Activated CD4-positive, alpha-beta T cell treated with anti-CD3 and anti-CD28 coated beads, Interleukin-2, amount 50 U/mL, for 48 hours (primary cell): Measurements from ENCODE around the gene FEN1.

Source experiments
- DNase-seq, 2 experiments: peaks; one replicate each; pipeline ENCODE4 v3.0.0-alpha.2; 2020

FEN1 gene

DNA sequence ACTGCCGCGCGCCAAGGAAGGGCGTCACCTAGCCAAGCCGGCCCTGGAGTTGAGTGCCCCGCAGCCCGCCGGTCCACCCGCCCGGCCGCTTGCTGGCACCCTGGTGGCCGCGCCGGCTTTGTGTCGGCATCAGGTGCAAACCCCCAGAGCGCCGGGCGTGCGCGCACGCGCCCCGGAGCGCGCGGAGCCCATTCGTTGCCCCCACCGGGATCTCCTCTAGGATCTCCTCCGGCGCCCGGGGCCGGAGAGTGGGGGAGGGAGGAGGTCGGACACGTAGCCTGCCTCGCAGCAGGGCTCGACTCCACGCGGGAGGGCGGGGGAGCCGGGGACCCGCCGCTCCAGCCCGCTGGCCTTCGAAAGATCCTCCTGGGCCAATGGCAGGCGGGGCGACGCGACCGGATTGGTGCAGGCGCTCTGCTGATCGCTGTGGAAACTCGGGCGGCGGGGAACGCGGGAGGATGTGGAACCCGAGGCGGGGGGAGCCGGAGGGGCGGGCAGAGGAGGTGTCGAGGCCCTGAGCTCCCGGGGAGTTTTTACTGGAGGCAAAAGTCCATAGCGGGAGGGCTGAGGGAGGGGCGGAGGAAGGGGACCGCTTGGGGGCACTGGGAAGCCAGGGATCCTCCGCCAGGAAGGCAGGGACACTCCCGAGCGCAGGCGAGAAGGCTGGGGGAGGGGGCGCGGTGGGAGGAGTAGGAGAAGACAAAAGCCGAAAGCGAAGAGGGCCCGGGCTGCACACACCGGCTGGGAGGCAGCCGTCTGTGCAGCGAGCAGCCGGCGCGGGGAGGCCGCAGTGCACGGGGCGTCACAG, 35.1 kb downstream of the FEN1 start, which contains the start of gene FADS2:
FADS2 (plus strand) TSS at position 730 of the 808 bp plus-strand sequence. CDS start 91 bp downstream, outside the sequence.
- DNase-seq, result peak; percentile 77 to 84

DNA sequence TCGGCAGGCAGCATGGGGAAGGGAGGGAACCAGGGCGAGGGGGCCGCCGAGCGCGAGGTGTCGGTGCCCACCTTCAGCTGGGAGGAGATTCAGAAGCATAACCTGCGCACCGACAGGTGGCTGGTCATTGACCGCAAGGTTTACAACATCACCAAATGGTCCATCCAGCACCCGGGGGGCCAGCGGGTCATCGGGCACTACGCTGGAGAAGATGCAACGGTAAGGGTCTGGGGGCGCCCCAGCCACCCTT, 35.6 kb downstream of the FEN1 start:
- DNase-seq, result no peak

DNA sequence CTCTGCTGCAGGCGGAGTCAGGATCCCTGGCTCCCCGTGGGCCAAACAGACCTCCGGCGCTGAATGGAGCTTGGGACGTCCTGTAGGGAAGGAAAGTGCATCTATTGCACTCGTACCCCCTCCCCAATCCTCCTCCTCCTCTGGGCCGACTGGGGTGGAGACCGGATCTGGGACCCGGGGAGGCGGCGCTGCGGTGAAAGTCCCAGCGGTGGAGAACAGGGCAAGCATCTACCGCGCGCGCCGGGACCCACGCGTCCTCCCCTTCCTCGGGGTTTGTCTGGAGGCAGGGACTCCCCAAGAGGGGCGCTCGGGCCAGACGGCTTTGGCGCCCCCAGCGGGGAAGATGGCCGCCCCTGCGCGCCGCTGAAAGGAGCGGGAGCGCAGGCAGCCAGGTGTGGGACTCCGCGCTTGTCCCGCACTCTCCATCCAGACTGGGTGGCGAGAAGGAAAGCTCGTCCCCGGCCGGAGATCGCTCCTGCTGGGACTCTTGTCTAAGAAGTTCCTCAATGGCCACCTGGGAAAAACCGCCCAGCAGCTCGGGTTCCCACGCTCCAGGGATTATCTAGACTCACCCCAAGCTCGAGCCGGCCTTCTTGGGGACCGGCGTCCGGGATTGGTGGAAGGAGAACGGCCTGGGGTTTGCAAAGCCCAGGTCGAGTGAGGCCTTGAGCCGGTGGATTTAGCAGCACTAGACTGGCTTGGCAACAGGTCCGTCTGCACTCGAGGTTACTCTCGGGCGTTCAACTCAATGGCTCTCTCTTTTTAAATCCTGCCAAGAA, 36.1 kb downstream of the FEN1 start:
- peak; percentile 29 to 36 for DNase-seq

DNA sequence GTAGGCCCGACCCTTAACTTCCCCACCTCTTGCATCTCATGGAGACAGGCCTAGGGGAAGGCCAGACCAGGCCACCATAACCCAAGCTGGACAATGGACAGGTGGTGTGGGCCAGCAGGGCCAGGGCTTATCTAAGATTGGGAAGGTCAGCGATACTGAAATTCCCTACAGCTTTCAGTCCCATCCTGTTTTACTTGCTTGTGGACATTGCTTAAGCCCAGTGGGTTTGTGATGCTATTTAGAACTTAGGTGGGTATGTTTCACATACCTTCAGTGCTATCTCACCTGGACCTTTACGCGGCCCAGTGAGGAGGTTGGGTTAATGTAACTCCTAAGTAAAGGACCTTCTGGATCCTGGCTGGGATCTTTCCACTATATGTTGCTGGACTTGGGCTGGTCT, 37.1 kb downstream of the FEN1 start:
- DNase-seq, result no peak

DNA sequence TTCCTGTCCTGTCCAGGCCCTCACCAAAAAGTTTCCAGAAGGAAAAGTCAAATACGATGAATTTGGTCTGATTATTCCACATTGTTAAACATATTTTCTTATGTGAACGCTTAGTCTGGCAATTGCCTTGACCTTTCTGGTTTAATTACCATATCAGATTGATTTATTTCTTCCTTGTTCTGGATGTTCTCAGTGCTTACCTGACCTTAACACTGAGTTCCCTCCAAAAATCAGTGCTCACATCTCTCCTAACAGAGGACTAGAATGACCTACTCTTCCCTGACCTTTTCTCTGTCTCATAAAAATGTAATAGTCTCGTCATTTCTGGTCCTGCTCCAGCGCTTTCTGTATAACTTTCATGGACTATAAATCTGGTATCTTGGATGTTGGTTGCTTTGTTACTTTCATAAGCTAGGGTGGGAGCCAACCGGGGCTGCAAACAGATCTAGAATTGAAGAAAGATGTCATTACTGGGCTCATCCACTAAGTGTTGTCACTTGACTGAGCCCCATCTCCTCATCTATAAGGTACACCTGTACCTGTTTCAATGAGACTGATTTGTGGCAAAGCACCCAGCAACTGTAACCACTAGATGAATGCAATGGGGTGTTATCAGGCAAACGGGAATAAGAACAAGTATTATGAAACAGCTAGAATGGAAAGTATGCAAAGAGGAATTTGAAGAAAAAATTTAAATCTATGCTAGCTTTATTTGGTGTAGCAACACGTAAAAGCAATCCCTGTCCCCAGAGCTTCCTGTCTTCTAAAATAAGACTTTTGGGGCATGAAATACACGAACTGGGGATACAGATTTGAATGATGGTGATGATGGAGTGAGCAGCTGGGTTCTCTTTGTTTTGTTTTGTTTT, 37.8 kb downstream of the FEN1 start:
- DNase-seq, result no peak

DNA sequence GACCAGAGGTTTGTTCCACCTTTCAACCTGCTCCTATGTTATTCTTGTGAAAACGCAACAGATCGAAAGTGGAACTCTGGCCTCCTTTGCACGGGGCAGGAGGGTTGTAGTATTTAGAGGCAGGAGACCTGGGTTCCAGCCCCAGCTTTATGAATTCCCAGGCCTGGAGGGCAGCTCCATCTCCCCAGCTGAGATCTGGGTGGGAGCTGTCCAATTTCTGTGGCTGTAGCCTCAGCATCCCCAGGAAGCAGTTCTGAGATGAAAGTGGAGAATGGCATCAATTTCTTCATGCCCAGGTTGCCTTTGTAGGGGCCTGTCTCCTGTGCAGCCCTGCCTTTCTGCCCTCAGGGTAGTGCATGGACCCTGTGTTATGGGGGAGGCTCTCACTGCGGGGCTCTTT, 39.5 kb downstream of the FEN1 start:
- no peak for DNase-seq

DNA sequence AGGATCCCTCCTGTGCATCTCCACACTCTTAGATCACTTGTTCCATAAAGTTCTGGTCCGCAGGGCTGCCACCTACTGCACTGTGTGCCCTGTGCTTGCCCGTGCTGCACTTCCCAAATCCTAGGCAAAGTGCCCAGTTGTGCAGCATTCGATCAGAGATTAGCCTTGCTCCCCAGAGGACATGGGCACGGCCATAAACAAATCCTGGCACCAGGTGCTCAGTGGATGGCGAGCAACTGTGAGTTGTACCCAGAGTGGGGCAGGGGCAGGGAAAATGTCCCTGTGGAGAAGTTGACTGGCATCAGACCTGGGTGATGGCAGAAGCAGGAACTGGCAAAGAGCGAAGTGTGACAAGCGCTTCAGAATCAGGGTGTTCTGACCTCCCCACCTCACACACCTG, 40.0 kb downstream of the FEN1 start:
- DNase-seq, result no peak

DNA sequence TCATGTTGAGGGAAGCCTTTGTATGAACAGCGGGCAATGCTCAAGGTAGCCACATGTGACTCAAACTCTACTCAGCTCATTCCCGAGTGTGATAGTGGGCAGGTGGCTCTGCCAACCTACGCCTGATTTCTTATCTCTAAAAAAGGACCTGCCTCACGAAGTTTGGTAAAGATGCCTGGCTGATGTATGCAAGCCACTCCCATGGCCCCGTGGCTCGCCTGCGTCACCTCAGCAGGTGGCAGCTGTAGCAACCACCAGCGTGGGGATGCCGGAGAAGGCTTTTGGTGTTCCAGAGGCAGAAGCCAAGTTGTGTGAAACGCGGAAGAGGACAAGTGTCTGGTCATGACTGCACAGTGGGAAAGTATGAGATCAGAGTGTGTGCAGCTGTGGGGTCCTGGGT, 40.8 kb downstream of the FEN1 start:
- DNase-seq, result no peak

DNA sequence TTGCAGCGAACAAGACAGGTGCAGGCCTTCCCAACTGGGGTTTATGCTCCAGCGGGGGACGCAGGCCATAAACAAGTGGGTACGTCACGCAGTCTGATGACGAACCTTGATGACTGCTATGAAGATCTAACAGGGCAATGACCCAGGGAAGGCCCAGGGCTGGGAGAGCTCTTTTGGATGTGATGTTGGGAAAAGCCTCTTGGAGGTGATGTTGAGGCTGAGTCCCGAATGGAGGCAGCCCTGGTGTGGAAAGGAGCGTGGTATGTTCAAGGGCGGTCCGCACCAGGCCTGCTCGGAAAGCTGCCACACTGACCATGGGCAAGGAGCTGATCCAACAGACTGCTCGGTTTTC, 41.2 kb downstream of the FEN1 start:
- DNase-seq, result no peak

DNA sequence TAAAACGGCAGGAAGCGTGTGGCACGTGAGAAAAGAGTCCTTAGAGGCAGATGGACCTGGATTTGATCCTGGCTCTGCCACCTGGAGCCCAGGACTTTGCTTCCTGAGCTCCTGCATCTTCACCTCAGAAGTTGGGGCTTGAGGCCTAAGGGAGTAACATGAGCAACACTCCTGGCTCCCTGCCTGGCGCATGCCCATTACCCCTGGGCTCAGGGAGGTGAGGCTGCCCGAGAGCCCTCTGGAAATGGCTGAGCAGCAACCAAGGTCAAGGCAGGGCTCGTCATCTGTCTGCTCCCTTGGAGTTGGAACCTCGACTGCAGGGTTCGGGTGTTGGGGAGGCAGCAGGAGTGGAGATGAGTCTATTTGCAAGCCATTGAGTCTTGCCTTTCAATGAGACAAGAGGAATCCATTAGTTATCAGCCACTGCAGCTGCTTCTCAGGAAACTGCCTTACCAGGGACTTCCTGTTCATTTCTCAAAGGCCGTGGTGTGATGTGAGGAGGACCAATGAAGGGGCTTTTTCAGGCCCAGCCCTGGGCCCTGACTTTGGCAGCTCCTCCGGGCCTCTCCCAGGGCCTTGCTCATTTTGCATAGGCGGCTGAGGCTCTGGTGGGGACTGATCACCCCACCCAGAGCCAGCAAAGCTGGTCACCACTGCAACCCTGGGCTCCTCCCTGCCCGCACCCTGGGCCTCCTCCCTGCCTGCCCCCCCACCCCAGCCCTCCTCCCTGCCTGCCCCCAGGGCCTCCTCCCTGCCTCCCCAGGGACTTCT, 41.8 kb downstream of the FEN1 start:
- DNase-seq, result peak; percentile 29 to 33

DNA sequence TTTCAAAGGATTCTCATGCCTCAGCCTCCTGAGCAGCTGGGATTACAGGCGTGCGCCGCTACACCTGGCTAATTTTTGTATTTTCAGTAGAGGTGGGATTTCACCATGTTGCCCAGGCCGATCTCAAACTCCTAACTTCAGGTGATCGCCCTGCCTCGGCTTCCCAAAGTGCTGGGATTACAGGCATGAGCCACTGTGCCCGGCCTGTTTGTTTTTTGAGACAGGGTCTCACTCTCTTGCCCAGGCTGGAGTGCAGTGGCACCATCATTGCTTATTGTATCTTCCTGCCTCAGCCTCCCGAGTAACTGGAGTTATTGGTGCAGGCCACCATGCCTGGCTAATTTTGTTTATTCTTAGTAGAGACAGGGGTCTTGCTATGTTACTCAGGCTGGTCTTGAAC, 43.5 kb downstream of the FEN1 start:
- DNase-seq, result no peak

DNA sequence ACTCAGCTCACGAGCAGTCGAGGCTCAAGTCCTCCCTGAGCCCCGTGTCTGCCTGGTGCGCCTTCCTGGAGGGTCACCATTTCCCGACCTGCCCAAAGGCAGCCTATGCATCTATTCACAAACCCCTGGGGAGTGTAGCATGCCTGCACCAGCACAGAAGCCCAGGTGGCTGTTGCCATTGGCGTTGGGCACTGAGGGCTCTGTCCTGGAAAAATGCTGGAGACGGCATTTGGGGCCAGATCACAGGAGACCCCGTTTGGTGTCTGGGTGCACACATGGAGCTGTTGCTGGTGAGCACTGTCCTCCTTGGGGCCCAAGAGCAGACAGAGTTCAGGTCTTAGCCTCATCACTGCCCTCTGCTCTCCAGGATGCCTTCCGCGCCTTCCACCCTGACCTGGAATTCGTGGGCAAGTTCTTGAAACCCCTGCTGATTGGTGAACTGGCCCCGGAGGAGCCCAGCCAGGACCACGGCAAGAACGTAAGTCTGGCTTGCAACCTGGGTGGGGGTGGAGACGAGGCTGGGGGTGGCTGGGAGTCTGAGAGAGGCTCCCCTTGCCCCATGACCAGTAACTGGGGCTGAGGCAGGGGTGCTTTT, 44.8 kb downstream of the FEN1 start:
- no peak for DNase-seq

DNA sequence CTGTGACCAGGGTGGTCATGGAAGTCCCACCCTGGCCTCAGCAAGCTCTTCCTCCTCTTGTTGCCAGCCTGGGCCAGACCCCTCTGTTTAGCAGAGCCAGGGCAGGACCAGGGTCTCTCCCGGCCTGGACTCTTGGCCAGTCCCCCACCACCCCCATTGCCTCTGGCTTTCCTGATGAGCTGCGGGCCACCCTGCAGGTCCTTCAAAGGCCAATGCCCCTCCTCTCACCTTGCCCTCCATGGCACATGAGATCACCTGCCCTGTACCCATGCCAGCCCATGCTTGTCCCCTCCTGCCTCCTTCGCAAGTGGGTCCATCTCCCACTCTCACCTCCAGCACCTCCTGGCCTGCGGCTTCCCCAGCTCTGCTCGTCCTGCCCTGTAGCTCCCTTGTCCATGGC, 45.8 kb downstream of the FEN1 start:
- DNase-seq, result no peak

DNA sequence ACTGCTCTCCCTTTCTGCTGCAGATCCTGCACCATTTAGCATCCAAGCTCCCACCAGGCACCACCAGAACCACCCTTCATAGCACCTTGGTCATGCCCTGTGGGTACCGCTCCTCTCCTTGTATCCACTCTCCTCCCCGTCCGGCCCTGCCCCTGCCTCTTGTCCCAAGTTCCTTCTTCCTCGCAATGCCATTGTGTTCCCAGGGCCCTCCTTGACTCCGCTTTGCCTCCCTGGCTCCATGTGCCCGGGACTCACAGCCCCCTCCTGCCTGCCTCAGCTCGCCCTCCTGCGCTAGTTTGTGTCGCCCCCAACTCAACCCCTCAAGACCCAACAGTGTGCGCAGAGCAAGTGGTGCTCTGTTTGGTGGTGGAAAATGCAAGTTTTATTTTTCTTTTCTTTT, 46.2 kb downstream of the FEN1 start:
- no peak for DNase-seq

DNA sequence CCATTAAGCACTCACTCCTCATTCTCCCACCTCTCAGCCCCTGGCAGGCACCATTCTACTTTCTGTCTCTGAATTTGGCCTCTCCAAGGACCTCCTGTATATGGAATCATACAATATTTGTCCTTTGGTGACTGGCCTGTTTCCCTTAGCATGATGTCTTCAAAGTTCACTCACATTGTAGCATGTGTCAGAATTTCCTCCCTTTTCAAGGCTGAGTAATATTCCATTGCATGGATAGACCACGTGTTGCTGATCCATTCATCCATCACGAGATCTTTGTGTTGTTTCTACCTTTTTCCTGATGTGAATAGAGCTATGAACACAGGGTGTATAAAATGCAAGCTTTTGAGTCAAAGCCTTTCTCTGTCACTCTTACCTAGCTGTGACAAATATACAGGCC, 47.0 kb downstream of the FEN1 start:
- DNase-seq, result no peak

DNA sequence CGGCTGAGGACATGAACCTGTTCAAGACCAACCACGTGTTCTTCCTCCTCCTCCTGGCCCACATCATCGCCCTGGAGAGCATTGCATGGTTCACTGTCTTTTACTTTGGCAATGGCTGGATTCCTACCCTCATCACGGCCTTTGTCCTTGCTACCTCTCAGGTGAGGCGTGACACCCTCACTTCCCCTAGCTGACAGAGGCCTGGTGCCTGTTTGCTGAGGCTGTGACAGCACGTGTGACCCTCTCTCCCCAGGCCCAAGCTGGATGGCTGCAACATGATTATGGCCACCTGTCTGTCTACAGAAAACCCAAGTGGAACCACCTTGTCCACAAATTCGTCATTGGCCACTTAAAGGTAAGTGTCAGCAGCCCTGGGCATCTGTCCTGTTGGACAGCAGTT, 47.7 kb downstream of the FEN1 start:
- no peak for DNase-seq

DNA sequence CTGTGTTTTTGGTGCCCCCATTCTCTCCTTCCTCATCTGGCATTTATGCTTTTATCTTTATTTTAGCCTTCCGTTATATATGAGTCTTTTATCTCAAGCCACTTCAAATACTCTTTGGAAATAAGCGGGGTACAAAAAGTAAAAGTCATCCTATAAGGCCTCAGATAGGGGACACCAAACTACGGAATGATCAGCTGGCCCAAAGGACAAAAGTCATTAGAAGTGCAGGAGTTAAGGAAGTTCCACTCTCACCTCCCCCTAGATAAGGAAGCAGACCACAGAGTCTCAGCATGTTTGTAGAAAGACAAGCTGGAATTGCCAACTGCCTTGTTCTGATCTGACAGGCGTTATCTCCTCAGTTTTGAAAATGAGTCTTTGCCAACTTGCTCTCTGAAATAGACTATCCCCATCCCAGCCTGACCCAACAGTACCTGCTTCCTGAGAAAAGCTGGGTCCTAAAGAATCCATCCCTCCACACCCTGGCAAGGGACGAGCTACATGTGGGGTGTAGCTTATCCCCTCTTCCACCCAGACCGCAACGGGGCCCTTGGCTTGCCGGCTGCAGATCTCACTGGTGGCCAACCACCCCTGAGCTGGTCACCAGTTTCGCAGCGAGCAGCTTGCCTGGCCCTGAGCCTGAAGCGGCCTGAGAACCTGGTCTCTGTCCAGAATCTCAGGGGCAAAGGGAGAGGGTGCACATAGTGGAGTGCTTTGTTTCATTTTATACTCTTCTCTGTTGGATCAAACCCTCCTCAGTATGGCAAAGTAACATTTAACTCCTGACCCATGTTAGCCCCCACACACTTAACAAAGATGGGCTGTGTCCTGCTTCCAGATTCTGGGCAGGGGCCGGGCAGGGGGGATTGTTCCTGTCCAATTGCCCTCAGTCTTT, 49.2 kb downstream of the FEN1 start:
- DNase-seq, result no peak

DNA sequence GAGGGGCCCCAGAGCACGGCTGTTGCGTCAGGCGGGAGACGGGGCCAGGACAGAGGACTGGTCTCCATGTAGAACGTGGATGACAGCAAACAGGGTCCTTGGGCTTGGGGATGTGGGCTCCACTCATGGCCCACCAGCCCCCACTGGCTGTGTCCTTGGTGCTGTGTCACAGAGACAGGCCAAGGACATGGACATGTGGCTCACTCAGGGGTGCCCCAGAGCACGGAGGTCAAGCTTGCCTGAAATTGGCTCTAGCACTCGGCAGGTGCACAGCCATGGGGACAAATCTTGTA, 49.8 kb downstream of the FEN1 start:
- DNase-seq, result no peak

DNA sequence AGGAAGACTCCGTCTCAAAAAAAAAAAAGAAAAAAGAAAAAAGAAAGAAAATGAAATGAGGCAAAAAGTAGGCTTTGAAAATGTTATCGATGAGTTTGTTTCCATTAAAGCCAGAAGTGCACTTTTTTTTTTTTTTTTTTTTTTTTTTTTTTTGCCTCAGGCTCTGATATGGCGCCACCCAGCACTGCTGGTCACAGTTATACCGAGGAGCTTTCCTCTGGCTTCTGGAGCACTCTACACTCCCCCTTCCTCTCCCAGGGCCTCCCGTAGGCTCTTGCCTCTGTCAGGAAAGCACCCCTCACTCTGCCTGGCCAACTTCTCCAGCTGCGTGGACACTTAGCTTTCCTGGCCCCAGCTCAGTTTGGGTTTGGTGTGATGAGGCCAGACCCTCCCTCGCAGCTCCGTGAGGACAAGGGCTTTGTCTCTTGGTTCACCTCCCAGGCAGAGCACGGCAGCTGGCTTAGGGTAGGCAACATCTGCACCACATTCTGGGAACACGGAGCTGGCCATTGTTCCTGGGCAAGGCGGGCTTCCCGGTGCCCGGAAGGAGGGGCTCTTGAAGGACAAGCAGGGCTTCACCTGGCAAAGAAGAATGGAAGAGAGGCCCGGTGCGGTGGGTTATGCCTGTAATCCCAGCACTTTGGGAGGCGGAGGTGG, 52.3 kb downstream of the FEN1 start:
- DNase-seq, result no peak

DNA sequence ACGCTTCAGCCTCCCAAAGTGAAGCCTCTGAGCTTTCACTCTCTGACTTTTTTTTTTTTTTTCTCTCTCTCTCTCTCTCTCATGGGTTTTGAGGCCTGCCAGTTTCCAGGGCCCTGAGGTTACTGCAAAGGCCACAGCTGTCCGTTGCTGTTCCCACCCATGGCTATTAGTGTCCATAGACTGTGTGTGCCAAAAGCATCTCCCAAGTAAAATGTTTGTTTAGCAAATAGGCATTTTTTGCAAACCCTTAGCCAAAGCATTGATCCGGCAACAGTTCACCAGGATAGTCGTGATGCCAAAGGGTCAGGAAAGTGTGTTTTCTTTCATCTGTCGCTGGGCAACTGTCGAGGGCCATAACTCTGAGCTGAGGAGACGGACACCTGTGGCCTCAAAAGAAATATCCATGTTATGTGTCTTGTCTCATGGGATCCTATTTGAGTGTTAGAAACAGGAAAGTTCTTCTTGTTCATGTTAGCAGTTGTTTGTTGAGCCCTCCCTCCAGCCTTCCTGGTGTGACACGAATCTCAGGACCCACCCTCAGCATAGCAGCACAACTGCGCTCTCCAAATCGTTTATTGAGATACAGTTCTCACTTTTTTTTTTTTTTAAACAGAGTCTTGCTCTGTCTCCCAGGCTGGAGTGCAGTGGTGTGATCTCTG, 53.8 kb downstream of the FEN1 start:
- DNase-seq, result no peak
